H1 (cell line): ENCODE measurements around the gene ATG16L2. TPM values are rescaled to one million over a fixed set of nuclear protein-coding genes. Genes with fewer than 3 reads are reported as not detected.

Experiments
- CTCF ChIA-PET: fragments of 300-600 bp; sonication (Branson Sonifier 250); formaldehyde crosslinking; loops from one replicate; lab custom pipeline; 2021; ENCODE audit not compliant: partially characterized antibody; lab: Charles Lee
- POLR2A ChIA-PET: fragments of 300-600 bp; sonication (Branson Sonifier 250); formaldehyde crosslinking; loops from one replicate; lab custom pipeline; 2021; ENCODE audit warnings: inconsistent platforms; ENCODE audit not compliant: partially characterized antibody; lab: Charles Lee
- DNase-seq, 2 experiments: peaks; one replicate each; pipeline versions ENCODE4 v3.0.0 to v3.0.0-alpha.2; 2010 to 2022; ENCODE audit warnings: low spot score in 2 of 2, low read depth in 1 of 2, mixed read lengths in 1 of 2
- FAIRE-seq: peaks from 2 replicates; lab custom pipeline; 2011; peaks lifted over from hg19 to GRCh38; lab: Jason Lieb, UNC
- H2AFZ ChIP-seq: 2 replicates; pipeline ENCODE4 v1.8.1; 2012; ENCODE audit warnings: low read length, inconsistent platforms
- H2AK5ac ChIP-seq: 2 replicates; pipeline ENCODE4 v1.6.1; 2013; ENCODE audit warnings: low read depth, low read length
- H2BK120ac ChIP-seq: replicated peaks from 2 replicates; pipeline ENCODE3; 2013; ENCODE audit warnings: low read depth, low read length, inconsistent platforms
- H2BK12ac ChIP-seq: 2 replicates; pipeline ENCODE4 v1.6.1; 2013; ENCODE audit warnings: low read depth, low read length
- H2BK15ac ChIP-seq: 2 replicates; pipeline ENCODE4 v1.6.1; 2013; ENCODE audit warnings: low read length
- H2BK20ac ChIP-seq: 2 replicates; pipeline ENCODE4 v1.6.1; 2013; ENCODE audit warnings: low read length
- H2BK5ac ChIP-seq: 2 replicates; pipeline ENCODE4 v1.6.1; 2013; ENCODE audit warnings: low read depth, low read length
- H3K14ac ChIP-seq: 2 replicates; pipeline ENCODE4 v1.6.1; 2013; ENCODE audit warnings: inconsistent platforms; ENCODE audit not compliant: insufficient read length
- H3K18ac ChIP-seq: 2 replicates; pipeline ENCODE4 v1.6.1; 2013; ENCODE audit warnings: low read length; ENCODE audit errors: extremely low read depth
- H3K23ac ChIP-seq: 2 replicates; pipeline ENCODE4 v1.6.1; 2013; ENCODE audit warnings: inconsistent platforms; ENCODE audit not compliant: insufficient read length
- H3K23me2 ChIP-seq: 2 replicates; pipeline ENCODE4 v1.6.1; 2013; ENCODE audit warnings: low read depth, low read length
- H3K27ac ChIP-seq: 2 replicates; pipeline ENCODE4 v1.6.1; 2011; ENCODE audit warnings: low read depth, low read length, inconsistent platforms
- H3K27me3 ChIP-seq, 4 experiments: replicated peaks in 1 of 4; 1 replicate in 1 of 4; 2 replicates in 3 of 4; pipeline versions ENCODE4 v1.6.1 to v1.8.1; 2011 to 2013; ENCODE audit warnings: low read length in 3 of 4, mild to moderate bottlenecking in 3 of 4, inconsistent platforms in 2 of 4, mixed read lengths in 2 of 4, moderate library complexity in 1 of 4; ENCODE audit not compliant: control insufficient read depth in 3 of 4, insufficient read depth in 3 of 4; ENCODE audit errors: extremely low read depth in 1 of 4
- H3K36me3 ChIP-seq, 4 experiments: 2 replicates each; pipeline versions ENCODE4 v1.6.1 to v1.8.1; 2011 to 2013; ENCODE audit warnings: mild to moderate bottlenecking in 4 of 4, low read length in 3 of 4, moderate library complexity in 2 of 4, control low read depth in 1 of 4, inconsistent platforms in 1 of 4; ENCODE audit not compliant: insufficient read depth in 4 of 4, control insufficient read depth in 2 of 4
- H3K4ac ChIP-seq: replicated peaks from 2 replicates; pipeline ENCODE3; 2013; ENCODE audit warnings: low read length, low read depth, mixed read lengths, inconsistent platforms; ENCODE audit not compliant: insufficient read length
- H3K4me1 ChIP-seq, 4 experiments: replicated peaks in 1 of 4; 1 replicate in 1 of 4; 2 replicates in 3 of 4; pipeline versions ENCODE4 v1.6.1 to v1.8.1; 2011 to 2013; ENCODE audit warnings: low read length in 3 of 4, inconsistent platforms in 2 of 4, mixed read lengths in 1 of 4; ENCODE audit not compliant: insufficient read depth in 4 of 4, control insufficient read depth in 3 of 4
- H3K4me2 ChIP-seq, 2 experiments: 2 replicates each; pipeline versions ENCODE4 v1.6.1 to v1.8.1; 2011 to 2013; ENCODE audit warnings: low read depth in 2 of 2, low read length in 2 of 2, control low read depth in 1 of 2, inconsistent platforms in 1 of 2, mild to moderate bottlenecking in 1 of 2; ENCODE audit not compliant: insufficient read depth in 1 of 2
- H3K4me3 ChIP-seq, 4 experiments: fragments of 200-600, 300-600 bp in 1 of 4; sonication (generic), shearing (Covaris generic), sonication (Bioruptor Twin) in 1 of 4; 2 replicates each; pipeline versions ENCODE4 v1.5.1 to v1.8.1; 2011 to 2016; ENCODE audit warnings: low read length in 4 of 4, low read depth in 3 of 4, control low read depth in 2 of 4, inconsistent platforms in 2 of 4, mild to moderate bottlenecking in 2 of 4, mixed read lengths in 1 of 4, moderate library complexity in 1 of 4; ENCODE audit not compliant: insufficient read depth in 2 of 4; ENCODE audit errors: extremely low read depth in 1 of 4
- H3K56ac ChIP-seq: replicated peaks from 2 replicates; pipeline ENCODE3; 2013; ENCODE audit warnings: low read depth, mild to moderate bottlenecking, mixed read lengths, low read length, inconsistent platforms; ENCODE audit not compliant: insufficient read length
- H3K79me1 ChIP-seq: 2 replicates; pipeline ENCODE4 v1.6.1; 2013; ENCODE audit warnings: low read depth, low read length, control low read depth
- H3K79me2 ChIP-seq, 2 experiments: 2 replicates each; pipeline versions ENCODE4 v1.6.1 to v1.8.1; 2012 to 2013; ENCODE audit warnings: low read length in 2 of 2, mild to moderate bottlenecking in 2 of 2, inconsistent platforms in 1 of 2; ENCODE audit not compliant: insufficient read depth in 2 of 2, control insufficient read depth in 1 of 2
- H3K9ac ChIP-seq, 4 experiments: replicated peaks in 1 of 4; 1 replicate in 1 of 4; 2 replicates in 3 of 4; pipeline versions ENCODE4 v1.6.1 to v1.8.1; 2011 to 2013; ENCODE audit warnings: low read depth in 3 of 4, low read length in 3 of 4, control low read depth in 2 of 4, mild to moderate bottlenecking in 2 of 4, moderate library complexity in 2 of 4, inconsistent platforms in 1 of 4; ENCODE audit errors: extremely low read depth in 1 of 4
- H3K9me3 ChIP-seq, 2 experiments: 2 replicates each; pipeline versions ENCODE4 v1.6.1 to v1.8.1; 2012 to 2013; ENCODE audit warnings: mild to moderate bottlenecking in 2 of 2, moderate library complexity in 2 of 2, control low read depth in 1 of 2, inconsistent platforms in 1 of 2, low read depth in 1 of 2, low read length in 1 of 2, mixed read lengths in 1 of 2; ENCODE audit not compliant: insufficient read depth in 2 of 2
- H4K20me1 ChIP-seq, 2 experiments: replicated peaks in 1 of 2; 2 replicates each; pipeline versions ENCODE3 to v1.8.1; 2011 to 2013; ENCODE audit warnings: inconsistent platforms in 2 of 2, low read length in 2 of 2, mild to moderate bottlenecking in 1 of 2; ENCODE audit not compliant: insufficient read depth in 2 of 2, control insufficient read depth in 1 of 2
- H4K5ac ChIP-seq: 2 replicates; pipeline ENCODE4 v1.6.1; 2013; ENCODE audit warnings: low read length, low read depth, mixed read lengths, inconsistent platforms; ENCODE audit not compliant: insufficient read length
- H4K8ac ChIP-seq: 2 replicates; pipeline ENCODE4 v1.8.0; 2013; ENCODE audit warnings: mild to moderate bottlenecking, moderate library complexity, low read length, inconsistent platforms; ENCODE audit not compliant: insufficient read depth; ENCODE audit errors: extremely low read depth
- H4K91ac ChIP-seq: replicated peaks from 2 replicates; pipeline ENCODE3; 2013; ENCODE audit warnings: low read length, mixed read lengths, inconsistent platforms; ENCODE audit not compliant: insufficient read length
- CHD2 ChIP-seq: IDR thresholded peaks from 2 replicates; pipeline ENCODE4 v1.6.1; 2012; ENCODE audit warnings: low read length, improper control_type of control experiment
- EP300 ChIP-seq, 2 experiments: IDR thresholded peaks; 1 replicate in 1 of 2; 2 replicates in 1 of 2; pipeline ENCODE4 v1.6.1; 2011 to 2012; ENCODE audit warnings: low read depth in 2 of 2, low read length in 2 of 2, mild to moderate bottlenecking in 2 of 2, borderline replicate concordance in 1 of 2, inconsistent platforms in 1 of 2, moderate library complexity in 1 of 2
- JUN ChIP-seq: IDR thresholded peaks from 2 replicates; pipeline ENCODE4 v1.6.1; 2011; ENCODE audit warnings: low read depth, mild to moderate bottlenecking, improper control_type of control experiment, low read length
- JUND ChIP-seq: IDR thresholded peaks from 2 replicates; pipeline ENCODE4 v1.6.1; 2011; ENCODE audit warnings: mild to moderate bottlenecking, improper control_type of control experiment, low read length
- MAX ChIP-seq: IDR thresholded peaks from 2 replicates; pipeline ENCODE4 v1.6.1; 2012; ENCODE audit warnings: inconsistent platforms
- POLR2A ChIP-seq, 2 experiments: IDR thresholded peaks; 1 replicate in 1 of 2; 2 replicates in 1 of 2; pipeline ENCODE4 v1.6.1; 2011; ENCODE audit warnings: low read depth in 2 of 2, low read length in 2 of 2, mild to moderate bottlenecking in 2 of 2; ENCODE audit errors: control extremely low read depth in 1 of 2
- POLR2AphosphoS5 ChIP-seq: IDR thresholded peaks from 2 replicates; pipeline ENCODE4 v1.6.1; 2011; ENCODE audit warnings: low read depth, low read length
- RBBP5 ChIP-seq: IDR thresholded peaks from 2 replicates; pipeline ENCODE4 v1.7.1; 2012; ENCODE audit warnings: low read depth, mild to moderate bottlenecking, inconsistent platforms, low read length, moderate library complexity, borderline replicate concordance
- RFX5 ChIP-seq: IDR thresholded peaks from 2 replicates; pipeline ENCODE4 v1.6.1; 2011; ENCODE audit warnings: low read depth, low read length, improper control_type of control experiment, borderline replicate concordance
- SP2 ChIP-seq: IDR thresholded peaks from 2 replicates; pipeline ENCODE4 v1.6.1; 2012; ENCODE audit warnings: mild to moderate bottlenecking, low read length, inconsistent platforms
- USF2 ChIP-seq: IDR thresholded peaks from 2 replicates; pipeline ENCODE4 v1.6.1; 2011; ENCODE audit warnings: low read length, improper control_type of control experiment
- WGBS, 2 experiments: shearing (Covaris generic) in 1 of 2; methylation state at CpG; one replicate each; pipeline versions ENCODE4 v1.1.6 to v1.1.7; 2013 to 2015; ENCODE audit warnings: low lambda C conversion rate in 2 of 2, mixed read lengths in 2 of 2, inconsistent platforms in 1 of 2, low coverage in 1 of 2, missing lambda C conversion rate in 1 of 2; ENCODE audit not compliant: insufficient replicate concordance in 2 of 2, insufficient coverage in 1 of 2, insufficient read length in 1 of 2; ENCODE audit errors: extremely low coverage in 1 of 2, missing lambda C conversion rate in 1 of 2; 5-methylcytosine and 5-hydroxymethylcytosine counted together
- polyA plus RNA-seq, 7 experiments: library from polyadenylated mRNA; depleted of rRNA in 3 of 7; stranded (reverse) in 5 of 7; unstranded in 2 of 7; fragments of >200 nt in 5 of 7; fragments of 200-250 nt in 2 of 7; gene quantifications; 1 replicate in 5 of 7; 2 replicates in 1 of 7; 4 replicates in 1 of 7; pipeline versions ENCODE4 v1.2.1 to v1.2.3, GENCODE V29; 2011 to 2013; ENCODE audit warnings: missing spikeins in 2 of 7, mixed read lengths in 2 of 7
- total RNA-seq: library from RNA; stranded (reverse); fragmentation: NEBNext Ultra II Directional; extraction: Animal tissue kit (Norgen Biotek cat#: 25700); gene quantifications from 2 replicates; pipeline ENCODE4 v1.2.1, GENCODE V29; 2021

ATG16L2 gene
- total and polyA plus RNA-seq, 2 of the 8 experiments (the other 6 are each of a cell fraction or from before 2014, with no cell fraction given) = 11.0 to 18.5 TPM

- H3K9ac ChIP-seq = no peak overlapping the region
- POLR2A ChIA-PET = interaction anchor here (0.8 to 4.3 kb wide), 3 partner anchors 8 to 46 kb away, joined by 3 to 13 read pairs (median 3); no protein-coding TSS in a partner anchor
- H3K4me3 ChIP-seq = no peak overlapping the region
- TF ChIP-seq EP300 (IDR thresholded peaks at IDR 0.05; ENCODE audit: borderline replicate concordance in 1 of 2, low read depth in 2 of 2, low read length in 2 of 2) (no peak), MAX (no peak), RFX5 (no peak), POLR2AphosphoS5 (no peak), USF2 (no peak), JUN (no peak), SP2 (no peak), POLR2A (IDR thresholded peaks at IDR 0.05; ENCODE audit: control extremely low read depth in 1 of 2, low read depth in 2 of 2, low read length in 2 of 2) (no peak), JUND (no peak), RBBP5 (no peak), CHD2 (no peak)
Measured at GRCh38 chr11:72820439-72821139, 6.4 kb downstream of the ATG16L2 start.

More at GRCh38 chr11:72820439-72821139, 6.4 kb downstream of the ATG16L2 start:
- Histone ChIP-seq H2AFZ (0 out of 2 replicates have a peak overlapping the region, but pooled peaks have one; percentile 10), H3K9me3 (no peaks in the 10 kb centered on the region), H2AK5ac (peak overlapping the region; percentile 83; the same call in 1 of the 2 replicates), H3K4ac (no peak overlapping the region), H4K20me1 (peaks cover 0 to 2% of the 10 kb centered on the region in 2 experiments), H4K5ac (no peak overlapping the region), H3K79me2 (no peaks in the 10 kb centered on the region), H3K36me3 (no peaks in the 10 kb centered on the region), H3K23ac (no peak overlapping the region), H4K8ac (no peak overlapping the region; the same call in 1 of the 2 replicates), H2BK20ac (no peak overlapping the region), H3K18ac (no peak overlapping the region), H3K14ac (no peak overlapping the region), H3K56ac (no peak overlapping the region), H2BK5ac (no peak overlapping the region), H3K27me3 (peaks cover 0 to 18% (median 14%) of the 10 kb centered on the region in 4 experiments; a peak in 6 of 7 replicates), H2BK12ac (peak overlapping the region; percentile 75; the same call in 1 of the 2 replicates), H3K79me1 (no peaks in the 10 kb centered on the region), H3K4me1 (peaks cover 0 to 16% (median 11%) of the 10 kb centered on the region in 4 experiments; a peak in 5 of 7 replicates), H3K4me2 (peak overlapping the region; percentile 76 to 99; a peak in 3 of 4 replicates), H3K27ac (no peak overlapping the region), H4K91ac (peak overlapping the region; percentile 3), H2BK15ac (peak overlapping the region; percentile 92; the same call in 1 of the 2 replicates), H3K23me2 (peaks cover 13% of the 10 kb centered on the region), H2BK120ac (no peak overlapping the region)
- DNase-seq (no peak), FAIRE-seq (no peak)
- WGBS, 2 experiments = 94% methylated on average over 15 of the region's 15 CpGs; no CpG with 5 or more reads in 1 of the 2 experiments
- CTCF ChIA-PET = interaction anchor here (0.6 to 3.1 kb wide), 4 partner anchors 13 to 1671 kb away, joined by 3 to 10 read pairs (median 6); partner anchors contain the start of gene STARD10
